D341Med (cell line): Measurements from ENCODE around the gene SPX.

Experiments used
- DNase-seq: peaks from one replicate; pipeline ENCODE4 v3.0.0; 2012; ENCODE audit warnings: low spot score

Gene SPX

DNA sequence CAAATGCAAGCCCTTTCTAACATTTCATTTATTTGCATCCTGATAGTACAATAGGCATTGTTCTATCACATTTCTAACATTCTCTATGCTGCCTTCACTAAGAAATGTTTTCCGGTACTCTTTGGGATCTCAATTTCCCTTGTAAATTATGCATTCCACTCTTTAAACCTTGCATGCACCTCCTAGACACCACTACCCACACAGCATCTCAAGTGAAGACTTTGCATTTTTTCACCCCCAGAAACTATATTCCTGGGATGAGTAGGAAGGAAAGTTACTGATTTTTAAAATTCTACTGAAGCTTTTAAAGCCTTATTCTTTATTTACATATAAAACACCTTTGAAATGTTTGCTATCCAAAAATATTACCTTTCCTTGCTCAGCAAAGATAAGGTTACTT is 51.4 kb downstream of the SPX start:
- no peak for DNase-seq

DNA sequence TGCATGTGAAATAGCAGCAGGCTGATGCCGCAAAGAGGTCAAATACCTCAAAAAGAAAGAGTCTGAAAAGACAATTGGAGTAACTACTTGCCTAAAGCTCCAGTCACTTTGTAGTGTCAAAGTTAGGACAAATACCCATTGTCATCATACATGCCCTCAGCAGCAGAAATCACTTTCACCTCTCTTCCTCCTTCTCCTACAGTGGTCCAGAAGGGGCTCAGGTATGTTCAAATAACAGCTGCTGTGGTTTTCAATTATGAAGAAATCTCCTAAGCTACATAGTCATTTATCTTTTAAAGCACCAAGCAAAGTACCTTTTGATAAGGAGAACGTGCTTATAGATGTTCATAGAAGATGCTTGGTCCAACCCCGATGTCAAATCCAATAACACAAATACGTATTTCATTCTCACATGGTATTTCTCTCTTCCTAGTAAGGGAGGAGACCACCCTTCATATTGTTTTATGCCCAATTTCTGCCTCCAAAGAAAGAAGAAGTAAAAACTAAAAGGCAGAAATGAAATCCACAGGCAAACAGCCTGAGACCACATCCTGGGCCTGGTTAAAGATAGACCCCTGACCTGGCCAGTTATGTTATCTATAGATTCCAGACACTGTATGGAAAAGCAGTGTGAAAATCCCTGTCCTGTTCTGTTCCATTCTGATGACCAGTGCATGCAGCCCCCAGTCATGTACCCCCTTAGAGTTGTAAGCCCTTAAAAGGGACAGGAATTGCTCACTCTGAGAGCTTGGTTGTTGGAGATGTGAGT is 54.8 kb downstream of the SPX start:
- DNase-seq, result no peak
